ENCODE data around the gene ADK. TPM values are rescaled to one million over a fixed set of nuclear protein-coding genes. Genes with fewer than 3 reads are reported as not detected.

ADK gene
- total RNA-seq, 2 experiments from 2014 or later = 26.4 to 31.1 TPM

DNA sequence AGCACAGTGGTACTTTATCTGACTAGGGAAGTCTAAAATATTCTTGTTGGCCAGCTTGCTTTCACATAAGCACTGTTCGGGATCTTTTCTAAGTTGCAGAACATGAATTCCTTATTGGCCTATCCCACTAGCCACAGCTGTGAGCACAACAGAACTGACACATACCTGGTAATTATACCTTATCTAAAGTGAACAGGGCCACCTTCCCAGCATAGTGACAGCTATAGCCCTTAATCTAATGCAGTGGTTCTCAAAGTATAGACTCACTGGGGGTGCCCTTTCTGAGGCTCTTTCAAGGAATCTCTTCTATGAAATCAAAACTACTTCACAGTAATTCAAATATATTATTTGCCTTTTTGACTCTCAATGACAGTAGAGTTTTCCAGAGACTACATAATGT, 490.6 kb downstream of the ADK start:
- no peaks in the 10 kb centered on the region for H3K79me2 ChIP-seq (ENCODE audit: insufficient read depth, low read depth, low read length)
- BruUV-seq (replicated peaks) = no TSS peak
- no peak overlapping the region for H2AFZ ChIP-seq (ENCODE audit: low read length)
- H3K9me3 ChIP-seq (ENCODE audit: low read length) = no peaks in the 10 kb centered on the region
- DNase-seq (ENCODE audit: low spot score) = no peak
- H3K4me3 ChIP-seq (ENCODE audit: low read depth, low read length, poor library complexity, severe bottlenecking) = no peak overlapping the region
- intact Hi-C loops (cut with micrococcal nuclease; ENCODE audit: unreplicated experiment) = no loop called here
- H3K4me2 ChIP-seq (ENCODE audit: low read length) = no peak overlapping the region
- ChIA-PET CTCF (ENCODE audit: unreplicated experiment) (no interaction called here), POLR2A (interaction anchor here (0.7 kb wide), 1 partner anchor 9 kb away, joined by 3 read pairs; no protein-coding TSS in a partner anchor)
- H3K36me3 ChIP-seq (ENCODE audit: insufficient read depth, low read length) = no peaks in the 10 kb centered on the region
- H4K20me1 ChIP-seq (ENCODE audit: insufficient read depth, low read length) = no peaks in the 10 kb centered on the region
- H3K9me2 ChIP-seq (ENCODE audit: insufficient read depth, low read length) = no peaks in the 10 kb centered on the region
- peaks cover 10% of the 10 kb centered on the region for H3K4me1 ChIP-seq (ENCODE audit: insufficient read depth, low read length, poor library complexity, severe bottlenecking)
- TF ChIP-seq EZH2phosphoT487 (IDR thresholded peaks at IDR 0.05; ENCODE audit: borderline replicate concordance, low read depth, low read length) = no peak
- TF ChIP-seq, protein P1, sequence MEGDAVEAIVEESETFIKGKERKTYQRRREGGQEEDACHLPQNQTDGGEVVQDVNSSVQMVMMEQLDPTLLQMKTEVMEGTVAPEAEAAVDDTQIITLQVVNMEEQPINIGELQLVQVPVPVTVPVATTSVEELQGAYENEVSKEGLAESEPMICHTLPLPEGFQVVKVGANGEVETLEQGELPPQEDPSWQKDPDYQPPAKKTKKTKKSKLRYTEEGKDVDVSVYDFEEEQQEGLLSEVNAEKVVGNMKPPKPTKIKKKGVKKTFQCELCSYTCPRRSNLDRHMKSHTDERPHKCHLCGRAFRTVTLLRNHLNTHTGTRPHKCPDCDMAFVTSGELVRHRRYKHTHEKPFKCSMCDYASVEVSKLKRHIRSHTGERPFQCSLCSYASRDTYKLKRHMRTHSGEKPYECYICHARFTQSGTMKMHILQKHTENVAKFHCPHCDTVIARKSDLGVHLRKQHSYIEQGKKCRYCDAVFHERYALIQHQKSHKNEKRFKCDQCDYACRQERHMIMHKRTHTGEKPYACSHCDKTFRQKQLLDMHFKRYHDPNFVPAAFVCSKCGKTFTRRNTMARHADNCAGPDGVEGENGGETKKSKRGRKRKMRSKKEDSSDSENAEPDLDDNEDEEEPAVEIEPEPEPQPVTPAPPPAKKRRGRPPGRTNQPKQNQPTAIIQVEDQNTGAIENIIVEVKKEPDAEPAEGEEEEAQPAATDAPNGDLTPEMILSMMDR (conservative IDR thresholded peaks at IDR 0.05; ENCODE audit: low read length) = no peak
- no peak overlapping the region for H3K27ac ChIP-seq (ENCODE audit: low read depth, low read length, poor library complexity, severe bottlenecking)

DNA sequence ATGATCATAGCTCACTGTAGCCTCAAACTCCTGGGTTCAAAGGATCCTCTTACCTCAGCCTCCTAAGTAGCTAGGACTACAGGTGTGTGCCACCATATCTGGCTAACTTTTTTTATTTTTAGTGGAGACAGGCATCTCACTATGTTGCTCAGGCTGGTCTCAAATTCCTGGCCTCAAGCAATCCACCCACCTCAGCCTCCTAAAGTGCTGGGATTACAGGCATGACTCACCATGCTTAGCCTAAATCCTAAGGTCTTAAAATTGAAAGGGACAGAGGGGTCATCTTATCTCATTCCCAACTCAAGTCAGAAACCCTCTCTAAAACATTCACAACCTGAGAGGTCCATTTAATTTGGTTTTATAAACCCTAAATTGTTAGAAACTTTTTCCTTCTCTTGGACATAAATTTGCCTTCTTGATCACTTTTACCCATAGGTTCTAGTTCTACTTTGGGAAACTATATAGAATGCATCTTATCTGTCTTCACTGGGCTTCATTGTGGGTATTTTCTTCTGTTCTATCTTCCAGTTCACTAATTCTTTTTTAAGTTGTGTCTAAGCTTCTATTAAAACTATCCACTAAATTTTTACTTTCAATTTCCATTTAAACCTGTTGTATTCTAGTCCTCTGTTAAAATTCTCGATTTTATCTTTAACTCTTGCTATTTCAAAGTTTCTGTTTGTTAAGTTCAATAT, 492.0 kb downstream of the ADK start:
- no peak for DNase-seq (ENCODE audit: low spot score)
- H3K9me3 ChIP-seq (ENCODE audit: low read length) = no peaks in the 10 kb centered on the region
- H3K4me2 ChIP-seq (ENCODE audit: low read length) = no peak overlapping the region
- TF ChIP-seq, protein P1 (conservative IDR thresholded peaks at IDR 0.05; ENCODE audit: low read length) = no peak
- no peak for TF ChIP-seq EZH2phosphoT487 (IDR thresholded peaks at IDR 0.05; ENCODE audit: borderline replicate concordance, low read depth, low read length)
- H3K79me2 ChIP-seq (ENCODE audit: insufficient read depth, low read depth, low read length) = no peaks in the 10 kb centered on the region
- POLR2A ChIA-PET = interaction anchor here (0.6 to 0.7 kb wide), 3 partner anchors 21 to 151 kb away, joined by 4 to 10 read pairs (median 6); no protein-coding TSS in a partner anchor
- intact Hi-C loops (cut with micrococcal nuclease; ENCODE audit: unreplicated experiment) = no loop called here
- H3K36me3 ChIP-seq (ENCODE audit: insufficient read depth, low read length) = no peaks in the 10 kb centered on the region
- H3K27ac ChIP-seq (ENCODE audit: low read depth, low read length, poor library complexity, severe bottlenecking) = no peak overlapping the region
- H3K4me3 ChIP-seq (ENCODE audit: low read depth, low read length, poor library complexity, severe bottlenecking) = no peak overlapping the region
- CTCF ChIA-PET (ENCODE audit: unreplicated experiment) = interaction anchor here (0.5 kb wide), 1 partner anchor 65 kb away, joined by 5 read pairs; no protein-coding TSS in a partner anchor
- peaks cover 10% of the 10 kb centered on the region for H3K4me1 ChIP-seq (ENCODE audit: insufficient read depth, low read length, poor library complexity, severe bottlenecking)
- no peak overlapping the region for H2AFZ ChIP-seq (ENCODE audit: low read length)
- no peaks in the 10 kb centered on the region for H4K20me1 ChIP-seq (ENCODE audit: insufficient read depth, low read length)
- no TSS peak for BruUV-seq (replicated peaks)
- H3K9me2 ChIP-seq (ENCODE audit: insufficient read depth, low read length) = no peaks in the 10 kb centered on the region

DNA sequence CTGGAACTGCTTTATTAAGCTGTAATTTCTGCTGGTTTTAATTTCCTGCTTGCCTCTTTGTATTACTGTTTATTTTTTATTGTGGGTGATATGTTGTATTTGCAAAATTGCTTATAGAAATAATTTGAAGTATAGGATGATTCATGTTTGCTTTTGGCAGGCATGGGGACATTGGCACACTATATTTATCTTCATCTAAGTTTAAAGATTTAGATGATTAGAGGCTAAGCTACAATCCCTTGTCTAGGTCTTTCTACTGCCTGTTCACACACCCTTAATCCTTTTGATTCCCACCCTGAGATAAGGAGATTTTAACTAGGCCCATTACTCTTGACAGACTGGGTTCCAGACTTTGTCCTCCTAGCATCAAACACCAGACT, 492.6 kb downstream of the ADK start:
- Histone ChIP-seq H3K36me3 (ENCODE audit: insufficient read depth, low read length) (no peaks in the 10 kb centered on the region), H3K9me3 (ENCODE audit: low read length) (no peaks in the 10 kb centered on the region), H4K20me1 (ENCODE audit: insufficient read depth, low read length) (no peaks in the 10 kb centered on the region), H3K4me2 (ENCODE audit: low read length) (no peak overlapping the region), H3K4me3 (ENCODE audit: low read depth, low read length, poor library complexity, severe bottlenecking) (no peak overlapping the region), H2AFZ (ENCODE audit: low read length) (no peak overlapping the region), H3K79me2 (ENCODE audit: insufficient read depth, low read depth, low read length) (no peaks in the 10 kb centered on the region), H3K9me2 (ENCODE audit: insufficient read depth, low read length) (no peaks in the 10 kb centered on the region), H3K27ac (ENCODE audit: low read depth, low read length, poor library complexity, severe bottlenecking) (no peak overlapping the region), H3K4me1 (ENCODE audit: insufficient read depth, low read length, poor library complexity, severe bottlenecking) (peaks cover 10% of the 10 kb centered on the region)
- DNase-seq (ENCODE audit: low spot score) = no peak
- intact Hi-C loops (cut with micrococcal nuclease; ENCODE audit: unreplicated experiment) = no loop called here
- ChIA-PET CTCF (ENCODE audit: unreplicated experiment) (no interaction called here), POLR2A (no interaction called here)
- no peak for TF ChIP-seq EZH2phosphoT487 (IDR thresholded peaks at IDR 0.05; ENCODE audit: borderline replicate concordance, low read depth, low read length)
- TF ChIP-seq, protein P1 (conservative IDR thresholded peaks at IDR 0.05; ENCODE audit: low read length) = no peak
- no TSS peak for BruUV-seq (replicated peaks)

Data from OCI-LY7 (cell line).